ENCODE results near the gene EID2. TPM values are rescaled to one million over a fixed set of nuclear protein-coding genes. Genes with fewer than 3 reads are reported as not detected.

Gene EID2
- total RNA-seq, 1 experiment from 2014 or later, result 14.6 TPM

- no TSS peak for BruUV-seq (replicated peaks)
- POLR2A ChIA-PET (ENCODE audit: unreplicated experiment), result no interaction called here
- Histone ChIP-seq H3K9me3 (ENCODE audit: insufficient read depth, low read depth) (no peaks in the 10 kb centered on the region), H3K27ac (no peak overlapping the region), H3K27me3 (ENCODE audit: insufficient read depth, low read depth) (peaks cover 3% of the 10 kb centered on the region; the same call in 1 of the 2 replicates), H3K4me3 (no peak overlapping the region), H3K4me2 (no peak overlapping the region), H2AFZ (no peak overlapping the region), H4K20me1 (ENCODE audit: insufficient read depth) (no peaks in the 10 kb centered on the region), H3K4me1 (replicated peaks; ENCODE audit: insufficient read depth) (no peaks in the 10 kb centered on the region), H3K79me2 (ENCODE audit: low read depth) (no peaks in the 10 kb centered on the region), H3F3A (ENCODE audit: insufficient read depth, low read depth) (peaks cover 4% of the 10 kb centered on the region; the same call in 1 of the 2 replicates), H3K9me2 (ENCODE audit: insufficient read depth) (no peaks in the 10 kb centered on the region), H3K36me3 (ENCODE audit: low read depth) (no peaks in the 10 kb centered on the region)
- intact Hi-C loops (cut with micrococcal nuclease; ENCODE audit: unreplicated experiment), result no loop called here
- CTCF ChIA-PET, result no interaction called here
- TF ChIP-seq CTCF (conservative IDR thresholded peaks at IDR 0.05), result no peak
- TF ChIP-seq EZH2 (IDR thresholded peaks at IDR 0.05; ENCODE audit: low read depth), result no peak
- no peak for DNase-seq
These were observed 19.1 kb downstream of the EID2 start for GRCh38 chr19:39520541-39521484.

DNA sequence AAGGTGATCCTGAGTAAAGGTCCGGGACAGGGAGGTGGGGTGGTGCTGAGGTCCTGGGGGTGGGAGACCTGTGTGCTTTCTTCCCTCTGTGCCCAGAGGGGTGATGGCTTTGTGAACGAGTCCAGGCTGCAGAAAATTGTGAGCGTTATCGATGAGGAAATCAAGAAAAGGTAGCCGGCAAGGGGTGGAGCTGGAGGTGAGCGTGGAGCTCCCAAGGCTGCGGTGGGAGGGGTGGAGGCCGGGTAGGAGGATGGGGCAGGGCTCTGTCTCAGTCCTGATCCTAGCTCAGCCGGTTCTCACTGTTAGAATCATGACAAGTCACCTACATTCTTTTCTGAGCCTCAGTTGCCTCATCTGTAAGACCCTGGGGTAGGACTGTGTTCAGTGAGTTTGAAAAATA, 21.0 kb downstream of the EID2 start:
- no peaks in the 10 kb centered on the region for H3K36me3 ChIP-seq (ENCODE audit: low read depth)
- H3K4me2 ChIP-seq, result peak overlapping the region; percentile 77
- H3K9me3 ChIP-seq (ENCODE audit: insufficient read depth, low read depth), result no peaks in the 10 kb centered on the region
- H3K4me3 ChIP-seq, result peak overlapping the region; percentile 38; the same call in 1 of the 2 replicates
- no peaks in the 10 kb centered on the region for H3K9me2 ChIP-seq (ENCODE audit: insufficient read depth)
- CTCF ChIA-PET, result interaction anchor here (1.4 kb wide), 1 partner anchor 79 kb away, joined by 20 read pairs; no protein-coding TSS in a partner anchor
- no peak overlapping the region for H2AFZ ChIP-seq
- peaks cover 4% of the 10 kb centered on the region; the same call in 1 of the 2 replicates for H3F3A ChIP-seq (ENCODE audit: insufficient read depth, low read depth)
- no peaks in the 10 kb centered on the region for H4K20me1 ChIP-seq (ENCODE audit: insufficient read depth)
- H3K4me1 ChIP-seq (replicated peaks; ENCODE audit: insufficient read depth), result no peaks in the 10 kb centered on the region
- TF ChIP-seq CTCF (conservative IDR thresholded peaks at IDR 0.05), result no peak
- peak in 1 of 2 experiments; percentile 38 for DNase-seq
- H3K27me3 ChIP-seq (ENCODE audit: insufficient read depth, low read depth), result peaks cover 3% of the 10 kb centered on the region; the same call in 1 of the 2 replicates
- POLR2A ChIA-PET (ENCODE audit: unreplicated experiment), result interaction anchor here (0.9 kb wide), 1 partner anchor 83 kb away, joined by 19 read pairs; the partner anchor contains the start of gene RPS16
- H3K27ac ChIP-seq, result no peak overlapping the region
- intact Hi-C loops (cut with micrococcal nuclease; ENCODE audit: unreplicated experiment), result no loop called here
- BruUV-seq (replicated peaks), result no TSS peak
- H3K79me2 ChIP-seq (ENCODE audit: low read depth), result no peaks in the 10 kb centered on the region

GRCh38 chr19:39518458-39518857, 21.5 kb downstream of the EID2 start:
- no TSS peak for BruUV-seq (replicated peaks)
- no peak for DNase-seq
- no peak for TF ChIP-seq CTCF (conservative IDR thresholded peaks at IDR 0.05)
- TF ChIP-seq EZH2 (IDR thresholded peaks at IDR 0.05; ENCODE audit: low read depth), result no peak
- Histone ChIP-seq H4K20me1 (ENCODE audit: insufficient read depth) (no peaks in the 10 kb centered on the region), H3K9me2 (ENCODE audit: insufficient read depth) (no peaks in the 10 kb centered on the region), H3K4me2 (peak overlapping the region; percentile 77), H3F3A (ENCODE audit: insufficient read depth, low read depth) (peaks cover 4% of the 10 kb centered on the region; the same call in 1 of the 2 replicates), H3K36me3 (ENCODE audit: low read depth) (no peaks in the 10 kb centered on the region), H2AFZ (no peak overlapping the region), H3K27me3 (ENCODE audit: insufficient read depth, low read depth) (peaks cover 3% of the 10 kb centered on the region; the same call in 1 of the 2 replicates), H3K9me3 (ENCODE audit: insufficient read depth, low read depth) (no peaks in the 10 kb centered on the region), H3K4me1 (replicated peaks; ENCODE audit: insufficient read depth) (no peaks in the 10 kb centered on the region), H3K79me2 (ENCODE audit: low read depth) (no peaks in the 10 kb centered on the region), H3K27ac (no peak overlapping the region), H3K4me3 (peak overlapping the region; percentile 38; the same call in 1 of the 2 replicates)
- ChIA-PET POLR2A (ENCODE audit: unreplicated experiment) (interaction anchor here (0.5 to 0.9 kb wide), 3 partner anchors 83 to 900 kb away, joined by 3 to 19 read pairs (median 11); partner anchors contain the start of genes EIF3K and RPS16), CTCF (interaction anchor here (0.6 to 1.4 kb wide), 3 partner anchors 20 to 97 kb away, joined by 4 to 20 read pairs (median 5); no protein-coding TSS in a partner anchor)
- intact Hi-C loops (cut with micrococcal nuclease; ENCODE audit: unreplicated experiment), result no loop called here
